ENCODE measurements around the gene HINT3.
"Not testable (repeated sequence)": the region's sequence is repeated elsewhere in the genome, so short reads cannot be mapped to it uniquely, and the experiment has no call there.

HINT3 gene

DNA sequence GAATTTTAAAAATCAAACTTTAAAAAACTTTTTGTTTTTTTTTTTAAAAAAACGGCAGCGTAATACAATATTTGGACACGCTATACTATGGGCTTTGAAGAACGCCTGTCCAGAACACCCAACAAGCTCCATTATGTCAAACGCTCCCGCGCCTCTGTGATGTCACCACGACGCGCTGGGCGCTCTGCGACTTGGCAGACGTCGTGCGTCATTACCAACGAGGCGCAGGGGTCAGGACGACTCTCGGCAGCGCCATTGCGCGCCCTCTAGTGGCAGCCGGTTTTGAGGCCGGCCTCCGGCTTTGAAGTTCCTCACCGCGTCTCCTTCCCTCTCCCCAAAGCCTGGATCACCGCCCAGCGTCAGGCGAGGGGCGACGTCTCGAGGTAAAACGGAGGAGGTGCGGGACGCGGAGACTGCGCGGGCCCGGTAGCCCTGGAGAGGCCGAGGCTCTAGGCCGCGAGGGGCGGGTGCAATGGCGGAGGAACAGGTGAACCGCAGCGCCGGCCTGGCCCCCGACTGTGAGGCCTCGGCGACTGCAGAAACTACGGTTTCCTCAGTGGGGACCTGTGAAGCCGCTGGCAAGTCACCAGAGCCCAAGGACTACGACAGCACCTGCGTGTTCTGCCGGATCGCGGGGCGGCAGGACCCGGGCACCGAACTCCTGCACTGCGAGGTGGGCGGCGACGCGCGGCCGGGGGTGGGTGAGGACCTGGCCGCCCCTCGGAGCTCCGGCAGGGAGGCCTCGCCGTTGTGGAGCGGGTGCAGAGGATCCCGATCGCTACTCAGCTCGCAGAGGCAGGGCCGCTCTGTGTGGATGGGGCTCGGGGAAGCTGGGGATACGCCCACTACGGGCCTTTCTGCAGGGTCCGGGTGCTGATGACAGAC is at the start of gene HINT3:
Gene HINT3, plus strand, starts transcription at position 265 of the 885 bp plus-strand sequence. Its CDS starts 208 bp downstream, at position 473.
- DNase-seq, result peak; percentile 97

DNA sequence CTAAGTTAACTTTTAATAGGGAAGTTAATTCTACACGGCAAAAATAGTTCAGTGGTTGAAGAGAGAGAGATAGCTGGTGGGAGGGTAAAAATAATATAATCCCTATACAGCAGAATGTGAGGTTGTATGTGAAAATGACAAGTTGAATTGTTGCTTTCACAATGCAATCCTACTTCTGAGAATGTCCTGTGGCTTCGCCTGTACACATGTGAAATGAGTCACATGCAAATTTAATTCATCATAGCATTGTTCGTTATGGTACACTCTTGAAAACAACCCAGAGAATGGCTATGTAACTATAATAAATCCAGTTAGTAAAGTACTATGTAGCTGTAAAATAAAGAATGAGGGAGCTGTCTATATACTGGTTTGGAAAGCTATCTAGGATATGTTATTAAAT is 46.0 kb upstream of the HINT3 start:
- DNase-seq, result no peak

DNA sequence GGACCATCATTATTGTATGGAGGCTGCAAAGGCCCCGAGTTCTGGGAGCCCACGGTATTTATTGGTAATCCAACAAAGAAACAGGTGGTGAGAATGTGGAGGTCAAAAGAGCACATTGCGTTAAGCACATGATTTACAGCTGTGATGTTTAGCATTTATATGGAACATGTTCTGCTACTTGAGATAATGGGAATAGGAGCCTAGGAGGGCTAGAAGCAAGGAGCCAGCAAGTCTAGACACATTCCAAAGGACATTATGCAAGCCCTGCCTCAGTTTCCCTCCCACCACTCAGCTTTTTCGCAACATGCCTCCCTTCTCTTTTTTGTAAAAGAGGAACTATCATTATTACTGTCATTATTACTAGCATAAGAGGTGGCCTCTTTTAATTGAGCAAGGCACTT is 45.5 kb upstream of the HINT3 start:
- DNase-seq, result not testable (repeated sequence)

DNA sequence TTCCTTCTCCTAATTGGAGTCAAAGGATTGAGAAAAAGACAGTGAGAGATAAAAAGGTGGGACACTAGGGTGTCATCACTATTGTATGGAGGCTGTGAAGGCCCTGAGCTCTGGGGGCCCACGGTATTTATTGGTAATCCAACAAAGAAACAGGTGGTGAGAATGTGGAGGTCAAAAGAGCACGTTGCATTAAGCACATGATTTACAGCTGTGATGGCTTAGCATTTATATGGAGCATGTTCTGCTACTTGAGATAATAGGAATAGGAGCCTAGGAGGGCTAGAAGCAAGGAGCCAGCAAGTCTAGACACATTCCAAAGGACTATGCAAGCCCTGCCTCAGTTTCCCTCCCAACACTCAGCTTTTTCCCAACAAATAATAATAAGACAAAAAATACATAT is 44.1 kb upstream of the HINT3 start:
- DNase-seq, result not testable (repeated sequence)

DNA sequence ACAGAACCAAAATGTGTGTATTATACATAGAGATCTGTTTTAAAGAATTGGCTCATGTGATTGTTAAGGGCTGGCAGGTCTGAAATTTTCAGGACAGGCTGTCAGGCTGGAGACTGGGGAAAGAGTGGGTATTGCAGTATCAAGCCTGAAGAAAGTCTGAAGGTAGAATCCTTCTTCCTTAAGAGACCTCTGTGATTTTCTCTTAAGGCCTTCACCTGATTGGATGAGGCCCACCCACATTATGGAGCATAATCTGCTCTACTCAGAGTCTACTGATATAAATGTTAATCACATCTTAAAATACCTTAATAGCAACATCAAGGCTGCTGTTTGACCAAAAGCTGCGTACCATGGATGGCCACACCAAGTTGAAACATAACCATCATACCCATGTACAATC is 43.4 kb upstream of the HINT3 start:
- DNase-seq, result no peak

GRCh38 chr6:125913864-125914351 is 42.7 kb upstream of the HINT3 start:
- no peak for DNase-seq

- no peak for DNase-seq
Measured at GRCh38 chr6:125918230-125918629, 38.3 kb upstream of the HINT3 start.

DNA sequence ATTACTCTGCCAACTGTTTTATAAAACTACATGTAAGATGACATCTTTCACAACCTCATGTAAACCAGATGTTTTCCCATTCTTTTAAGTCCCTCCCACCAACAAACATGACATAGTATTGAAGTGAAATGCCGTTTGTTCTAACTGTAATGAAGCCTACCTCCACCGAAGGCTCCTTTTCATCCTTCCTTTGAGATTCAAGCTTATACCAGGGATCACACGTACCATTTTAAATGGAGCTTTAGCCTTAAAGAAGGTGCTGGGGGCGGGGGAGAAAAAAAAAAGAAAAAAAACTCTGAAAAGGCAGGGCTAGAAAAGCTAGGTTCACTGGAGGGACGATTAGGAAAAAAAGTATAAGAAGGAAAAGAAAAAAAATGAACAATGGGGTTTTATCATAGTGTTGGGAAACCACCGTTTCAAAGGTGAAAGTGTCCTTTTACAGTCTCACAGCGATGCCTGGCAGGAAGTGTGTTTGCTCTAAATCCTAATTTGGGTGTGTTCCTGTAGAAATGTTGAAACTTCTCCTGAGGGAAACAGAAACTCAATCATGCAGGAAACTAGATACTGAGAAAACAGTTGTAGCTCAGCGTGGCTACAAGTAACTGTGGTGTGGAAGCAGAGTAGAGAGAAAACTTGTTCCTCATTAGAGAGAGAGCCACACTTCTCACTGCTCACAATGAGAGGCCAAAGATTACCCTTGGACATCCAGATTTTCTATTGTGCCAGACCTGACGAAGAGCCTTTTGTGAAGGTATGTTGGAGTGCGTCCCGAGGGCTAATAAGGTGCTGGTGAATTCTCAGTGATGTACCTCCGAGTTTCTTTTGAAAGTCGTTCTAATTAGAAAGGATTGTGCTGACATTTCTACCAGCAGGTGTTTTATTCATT is 37.6 kb upstream of the HINT3 start:
- DNase-seq, result peak; percentile 83

DNA sequence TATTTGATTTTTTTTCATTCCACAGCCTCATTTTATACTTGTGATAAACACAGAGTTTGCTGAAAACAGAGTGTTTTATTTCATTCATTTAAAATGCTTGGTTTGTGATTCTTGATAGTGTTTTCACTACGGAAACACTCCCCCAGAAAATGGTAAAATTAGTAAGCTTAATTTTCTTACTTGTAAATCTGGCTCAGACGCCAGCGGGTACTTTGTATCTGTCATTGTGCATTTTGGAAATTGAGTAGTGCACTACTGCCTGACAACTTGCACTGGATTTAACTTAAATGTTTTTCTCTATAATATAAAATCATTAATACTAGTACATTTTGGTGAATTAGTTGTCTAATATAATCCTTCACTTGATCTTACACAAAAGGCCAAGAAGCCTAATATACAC is 37.0 kb upstream of the HINT3 start:
- DNase-seq, result no peak

GRCh38 chr6:125922322-125922860 is 34.2 kb upstream of the HINT3 start:
- DNase-seq, result no peak

GRCh38 chr6:125923366-125923877 is 33.1 kb upstream of the HINT3 start:
- DNase-seq, result no peak

DNA sequence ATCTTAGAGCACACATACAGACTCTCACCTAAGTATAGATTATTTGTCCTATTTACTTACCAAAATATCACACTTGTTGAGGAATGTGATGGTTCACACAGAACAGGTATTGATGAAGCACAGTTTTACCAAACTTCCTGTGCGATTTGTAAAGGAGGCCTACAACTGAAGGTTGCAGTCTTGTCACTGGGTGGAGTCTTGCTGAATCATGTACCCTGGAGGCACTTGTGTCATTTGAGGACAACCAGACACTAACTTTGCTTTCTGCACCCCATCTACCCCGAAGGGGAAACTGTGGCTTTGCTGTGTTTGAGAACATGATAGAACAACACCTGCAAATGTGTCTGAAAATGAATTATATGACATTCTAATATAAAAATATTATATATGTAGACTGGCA is 32.4 kb upstream of the HINT3 start:
- no peak for DNase-seq

DNA sequence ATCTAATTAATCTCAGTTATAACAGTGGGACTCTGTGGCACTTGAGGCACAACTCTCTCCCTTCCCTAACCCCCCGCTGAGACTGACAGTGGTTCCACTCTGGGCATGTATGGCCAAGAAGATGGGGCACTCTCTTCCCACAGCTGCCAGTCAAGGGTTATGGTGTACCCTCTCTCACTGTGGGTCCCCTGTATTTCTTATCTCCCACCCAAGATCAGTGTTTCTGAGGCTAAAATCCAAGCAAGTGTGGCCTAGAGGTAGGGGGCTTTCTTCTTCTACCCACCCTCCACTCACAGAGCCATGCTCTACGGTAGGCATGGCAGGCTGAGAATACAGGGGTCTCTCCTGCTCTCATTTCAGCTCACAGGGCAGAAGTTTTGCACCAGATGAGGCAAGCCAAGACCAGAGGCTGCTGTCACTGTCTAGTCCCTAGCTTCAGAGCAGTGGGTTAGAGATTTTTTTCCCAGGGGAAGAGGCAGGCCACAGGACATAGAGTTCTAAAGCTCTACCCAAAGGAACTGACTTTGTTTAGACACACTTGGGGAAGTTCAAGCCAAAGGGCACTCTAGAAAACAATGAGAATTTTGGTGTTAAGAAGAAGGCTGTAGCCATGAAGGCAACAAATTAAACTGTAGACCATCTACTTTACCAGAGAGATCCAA is 31.7 kb upstream of the HINT3 start:
- DNase-seq, result no peak

DNA sequence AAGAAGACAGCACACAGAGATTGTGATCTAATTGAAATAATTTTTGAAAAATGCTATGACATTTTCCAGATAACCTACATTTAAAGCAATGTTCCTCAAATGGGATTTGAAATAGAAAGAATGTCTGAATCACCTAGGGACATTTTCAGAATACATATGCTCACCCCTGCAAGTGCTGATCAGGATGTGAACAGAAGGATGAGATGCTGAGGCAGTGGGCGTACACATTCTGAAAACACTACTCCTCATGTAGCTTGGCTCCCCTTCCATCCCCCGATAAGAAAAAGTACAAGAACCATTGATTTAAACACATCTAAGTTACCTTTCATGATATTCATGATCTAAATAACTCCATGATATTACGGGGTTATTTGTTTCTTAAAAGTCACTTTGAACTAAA is 29.9 kb upstream of the HINT3 start:
- DNase-seq, result no peak

GRCh38 chr6:125927761-125928160 is 28.8 kb upstream of the HINT3 start:
- no peak for DNase-seq

- no peak for DNase-seq
Measured at GRCh38 chr6:125930765-125931418, 25.7 kb upstream of the HINT3 start.

GRCh38 chr6:125931733-125932450 is 24.7 kb upstream of the HINT3 start:
- DNase-seq, result no peak

DNA sequence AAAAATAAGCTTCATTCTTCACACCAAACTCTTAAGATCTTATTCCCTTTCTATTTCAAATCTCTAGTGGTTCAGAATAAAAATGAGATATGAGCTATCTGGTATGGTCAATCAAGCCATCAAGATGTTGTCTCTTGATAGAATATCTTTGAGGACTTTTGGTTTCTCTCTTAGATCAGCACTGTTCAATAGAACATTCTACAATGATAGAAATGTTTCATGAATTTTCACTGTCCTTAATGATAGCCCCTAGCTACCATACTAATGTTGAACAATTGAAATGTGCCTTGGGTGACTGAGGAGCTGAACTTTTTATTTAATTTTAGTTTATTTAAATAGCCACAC is 24.1 kb upstream of the HINT3 start:
- no peak for DNase-seq

GRCh38 chr6:125935520-125935919 is 21.1 kb upstream of the HINT3 start:
- not testable (repeated sequence) for DNase-seq

- no peak for DNase-seq
Measured at GRCh38 chr6:125939026-125939425, 17.5 kb upstream of the HINT3 start.

DNA sequence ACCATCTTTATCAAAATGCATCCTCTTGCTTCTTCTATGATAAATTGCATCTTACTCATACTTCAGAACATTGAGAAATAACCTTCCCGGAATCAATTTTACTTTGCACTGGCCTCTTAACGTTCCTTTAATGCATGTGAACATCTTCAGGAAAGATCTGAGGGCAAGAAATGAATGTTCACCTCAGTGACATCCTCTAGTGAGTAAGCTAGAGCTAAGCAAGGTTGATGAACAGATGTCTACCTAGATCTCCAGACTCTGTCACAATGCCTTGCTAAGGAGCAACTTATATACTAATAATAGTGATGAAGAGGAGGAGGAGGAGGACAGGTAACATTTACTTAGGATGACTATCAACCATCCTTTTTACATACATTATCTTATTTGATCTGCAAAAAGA is 16.8 kb upstream of the HINT3 start:
- no peak for DNase-seq
